ENCODE results near the gene PPP1R1C.

The PPP1R1C gene

GRCh38 chr2:182077448-182078142 is 91.9 kb downstream of the PPP1R1C start:
- peak overlapping the region; percentile 92 for H3K27ac ChIP-seq
- no peak for TF ChIP-seq ZFX (IDR thresholded peaks at IDR 0.05; ENCODE audit: borderline replicate concordance)
- TF ChIP-seq CTCF (IDR thresholded peaks at IDR 0.05): peak; percentile 88

GRCh38 chr2:182078988-182079602 is 93.4 kb downstream of the PPP1R1C start:
- TF ChIP-seq CTCF (IDR thresholded peaks at IDR 0.05) (no peak), ZFX (IDR thresholded peaks at IDR 0.05; ENCODE audit: borderline replicate concordance) (no peak)
- peak overlapping the region; percentile 92 for H3K27ac ChIP-seq

GRCh38 chr2:182080493-182080892 is 94.8 kb downstream of the PPP1R1C start:
- peak overlapping the region; percentile 92 for H3K27ac ChIP-seq

GRCh38 chr2:182081602-182082260 is 96.1 kb downstream of the PPP1R1C start:
- TF ChIP-seq ZFX (IDR thresholded peaks at IDR 0.05; ENCODE audit: borderline replicate concordance) (no peak), CTCF (IDR thresholded peaks at IDR 0.05) (no peak)
- H3K27ac ChIP-seq: peak overlapping the region; percentile 92; the same call in 1 of the 2 replicates

More at GRCh38 chr2:182080493-182080892, 94.8 kb downstream of the PPP1R1C start:
- TF ChIP-seq CTCF (IDR thresholded peaks at IDR 0.05) (no peak), ZFX (IDR thresholded peaks at IDR 0.05; ENCODE audit: borderline replicate concordance) (no peak)

- TF ChIP-seq CTCF (IDR thresholded peaks at IDR 0.05) (no peak), ZFX (IDR thresholded peaks at IDR 0.05; ENCODE audit: borderline replicate concordance) (no peak)
- H3K27ac ChIP-seq: no peak overlapping the region
Measured at GRCh38 chr2:182088681-182089320, 103.1 kb downstream of the PPP1R1C start.

- no peak overlapping the region for H3K27ac ChIP-seq
- TF ChIP-seq ZFX (IDR thresholded peaks at IDR 0.05; ENCODE audit: borderline replicate concordance) (no peak), CTCF (IDR thresholded peaks at IDR 0.05) (no peak)
Measured at GRCh38 chr2:182090486-182090885, 104.8 kb downstream of the PPP1R1C start.
